LNCaP clone FGC (cell line): ENCODE results near the gene LSP1.

Experiments used
- DNase-seq: peaks from one replicate; pipeline ENCODE4 v3.0.0-alpha.2; 2011; ENCODE audit warnings: low read depth
- H3K4me3 ChIP-seq: 2 replicates; pipeline ENCODE4 v1.5.1; 2011; ENCODE audit warnings: mild to moderate bottlenecking, low read depth, low read length, control low read depth
- TF ChIP-seq, protein P1 (sequence below): IDR thresholded peaks from 2 replicates; pipeline ENCODE4 v1.5.1; 2012; ENCODE audit warnings: mild to moderate bottlenecking; ENCODE audit not compliant: control insufficient read depth, insufficient read depth; ENCODE audit errors: extremely low read depth

The LSP1 gene

GRCh38 chr11:1838426-1839144, 14.3 kb upstream of the LSP1 start, which contains the start of gene TNNI2:
Gene TNNI2, plus strand, starts transcription at chr11:1838981. Its CDS starts 716 bp downstream, at chr11:1839697.
- DNase-seq, result no peak
- H3K4me3 ChIP-seq, result no peak within 1 kb of the TSS
- TF ChIP-seq, protein P1, sequence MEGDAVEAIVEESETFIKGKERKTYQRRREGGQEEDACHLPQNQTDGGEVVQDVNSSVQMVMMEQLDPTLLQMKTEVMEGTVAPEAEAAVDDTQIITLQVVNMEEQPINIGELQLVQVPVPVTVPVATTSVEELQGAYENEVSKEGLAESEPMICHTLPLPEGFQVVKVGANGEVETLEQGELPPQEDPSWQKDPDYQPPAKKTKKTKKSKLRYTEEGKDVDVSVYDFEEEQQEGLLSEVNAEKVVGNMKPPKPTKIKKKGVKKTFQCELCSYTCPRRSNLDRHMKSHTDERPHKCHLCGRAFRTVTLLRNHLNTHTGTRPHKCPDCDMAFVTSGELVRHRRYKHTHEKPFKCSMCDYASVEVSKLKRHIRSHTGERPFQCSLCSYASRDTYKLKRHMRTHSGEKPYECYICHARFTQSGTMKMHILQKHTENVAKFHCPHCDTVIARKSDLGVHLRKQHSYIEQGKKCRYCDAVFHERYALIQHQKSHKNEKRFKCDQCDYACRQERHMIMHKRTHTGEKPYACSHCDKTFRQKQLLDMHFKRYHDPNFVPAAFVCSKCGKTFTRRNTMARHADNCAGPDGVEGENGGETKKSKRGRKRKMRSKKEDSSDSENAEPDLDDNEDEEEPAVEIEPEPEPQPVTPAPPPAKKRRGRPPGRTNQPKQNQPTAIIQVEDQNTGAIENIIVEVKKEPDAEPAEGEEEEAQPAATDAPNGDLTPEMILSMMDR, result no peak

GRCh38 chr11:1839204-1839923, 13.5 kb upstream of the LSP1 start:
- no peak for DNase-seq
- TF ChIP-seq, protein P1, result no peak
- no peak overlapping the region for H3K4me3 ChIP-seq

DNA sequence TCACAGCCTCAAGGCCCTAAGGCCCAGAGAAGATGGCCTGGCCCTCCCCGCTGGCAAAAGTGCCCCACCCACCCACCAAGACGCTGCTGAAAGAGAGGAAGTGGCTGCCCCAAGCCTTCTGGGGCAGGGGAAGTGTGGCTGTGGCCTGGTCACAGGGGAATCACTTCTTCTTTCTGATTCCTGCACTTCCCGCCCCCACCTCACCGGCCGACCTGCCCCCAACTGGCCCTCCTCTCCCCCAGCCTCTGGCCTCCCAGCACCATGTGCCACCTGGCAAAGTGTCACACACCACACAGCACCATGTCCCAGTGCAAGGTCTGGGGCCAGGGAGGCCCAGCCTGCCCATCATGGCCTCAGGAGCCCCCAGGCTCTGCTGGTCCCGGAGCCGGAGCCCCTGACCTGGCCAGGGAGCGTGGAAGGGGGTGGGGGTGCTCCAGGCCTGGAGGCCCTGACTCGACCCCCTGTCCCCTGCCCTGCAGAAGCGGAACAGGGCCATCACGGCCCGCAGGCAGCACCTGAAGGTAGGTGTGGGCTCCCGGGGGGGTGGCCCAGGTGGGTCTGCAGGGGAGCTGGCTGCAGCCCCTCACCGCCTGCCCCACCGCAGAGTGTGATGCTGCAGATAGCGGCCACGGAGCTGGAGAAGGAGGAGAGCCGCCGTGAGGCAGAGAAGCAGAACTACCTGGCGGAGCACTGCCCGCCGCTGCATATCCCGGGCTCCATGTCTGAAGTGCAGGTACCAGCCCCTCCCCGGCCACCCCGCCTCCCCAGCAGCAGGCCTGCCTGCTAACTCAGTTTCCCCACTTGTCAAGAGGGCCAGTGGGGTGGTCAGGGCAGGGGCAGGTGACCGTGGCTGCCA, 12.7 kb upstream of the LSP1 start:
- no peak for DNase-seq
- TF ChIP-seq, protein P1, result no peak
- H3K4me3 ChIP-seq, result no peak overlapping the region

DNA sequence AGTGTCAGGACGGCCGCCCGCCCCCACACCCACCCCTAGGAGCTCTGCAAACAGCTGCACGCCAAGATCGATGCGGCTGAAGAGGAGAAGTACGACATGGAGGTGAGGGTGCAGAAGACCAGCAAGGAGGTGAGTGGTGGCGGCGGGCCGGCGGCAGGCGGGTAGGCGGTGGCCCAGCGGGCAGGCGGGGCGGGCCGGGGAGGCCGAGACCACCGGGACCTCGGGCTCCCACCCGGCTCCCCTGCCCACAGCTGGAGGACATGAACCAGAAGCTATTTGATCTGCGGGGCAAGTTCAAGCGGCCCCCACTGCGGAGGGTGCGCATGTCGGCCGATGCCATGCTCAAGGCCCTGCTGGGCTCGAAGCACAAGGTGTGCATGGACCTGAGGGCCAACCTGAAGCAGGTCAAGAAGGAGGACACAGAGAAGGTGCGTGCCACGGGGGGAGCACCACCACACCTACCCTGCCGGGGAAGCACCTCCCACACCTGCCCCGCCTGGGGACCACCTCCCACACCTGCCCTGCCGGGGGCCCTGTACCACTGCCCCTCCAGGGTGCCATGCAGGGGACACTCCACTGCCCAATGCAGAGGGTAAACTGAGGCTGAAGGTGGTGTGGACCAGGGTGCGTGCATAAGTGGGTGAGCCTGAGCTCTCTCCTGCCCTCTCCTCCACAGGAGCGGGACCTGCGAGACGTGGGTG, 12.0 kb upstream of the LSP1 start:
- no peak overlapping the region for H3K4me3 ChIP-seq
- TF ChIP-seq, protein P1, result no peak
- no peak for DNase-seq

DNA sequence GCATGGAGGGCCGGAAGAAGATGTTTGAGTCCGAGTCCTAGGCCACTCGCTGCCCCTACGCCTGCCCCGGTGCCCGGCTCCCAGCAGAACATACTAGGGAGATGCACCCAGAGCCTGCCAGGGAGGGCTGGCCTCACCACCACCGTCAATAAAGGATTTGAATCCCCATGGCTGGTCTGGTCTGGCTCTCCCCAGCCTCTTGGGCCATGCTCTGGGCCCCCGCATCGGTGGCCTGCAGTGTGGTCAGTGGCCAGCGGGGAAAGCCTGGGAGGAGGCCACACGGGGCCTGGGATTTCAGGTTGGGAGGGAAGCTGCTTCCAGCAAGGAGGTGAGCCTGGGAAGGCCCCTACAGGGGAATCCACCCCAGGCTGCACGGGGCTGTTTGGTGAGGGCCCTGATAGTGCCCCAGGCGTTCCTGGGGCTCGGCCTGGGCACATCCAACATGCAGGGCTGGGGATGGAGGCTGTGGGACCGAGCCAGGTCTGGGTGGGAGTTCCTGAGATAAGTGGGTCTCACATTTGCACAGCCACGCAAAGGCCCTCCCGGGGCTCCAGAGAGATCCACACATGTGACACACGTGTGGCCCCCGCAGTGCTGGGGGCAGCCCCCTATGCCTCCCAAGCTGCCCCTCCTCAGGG, 11.3 kb upstream of the LSP1 start:
- no peak overlapping the region for H3K4me3 ChIP-seq
- TF ChIP-seq, protein P1, result no peak
- no peak for DNase-seq
